OCI-LY3 (cell line): ENCODE data around the gene TTC28.

Experiments used
- CTCF ChIP-seq: fragments of 200-600, 300-600 bp; sonication (generic); IDR thresholded peaks from 2 replicates; pipeline ENCODE4 v1.5.1; 2014; ENCODE audit warnings: antibody characterized with exemption, low read length, low read depth
- EZH2phosphoT487 ChIP-seq: fragments of 200-600 bp; shearing (Covaris generic); IDR thresholded peaks from 2 replicates; pipeline ENCODE4 v1.6.1; 2018; ENCODE audit warnings: antibody characterized with exemption, mixed run types, low read depth

GRCh38 chr22:28328756-28329155, 350.9 kb downstream of the TTC28 start:
- TF ChIP-seq CTCF (no peak), EZH2phosphoT487 (no peak)
